ENCODE measurements around the gene SLC15A3.

SLC15A3 gene

GRCh38 chr11:60945295-60945667 lies 6.7 kb downstream of the SLC15A3 start:
- DNase-seq (ENCODE audit: low read depth, low spot score) = no peak

- DNase-seq (ENCODE audit: low read depth, low spot score) = no peak
Measured at GRCh38 chr11:60944490-60945294, 7.3 kb downstream of the SLC15A3 start.

GRCh38 chr11:60942970-60943565 lies 8.9 kb downstream of the SLC15A3 start:
- no peak for DNase-seq (ENCODE audit: low read depth, low spot score)

DNA sequence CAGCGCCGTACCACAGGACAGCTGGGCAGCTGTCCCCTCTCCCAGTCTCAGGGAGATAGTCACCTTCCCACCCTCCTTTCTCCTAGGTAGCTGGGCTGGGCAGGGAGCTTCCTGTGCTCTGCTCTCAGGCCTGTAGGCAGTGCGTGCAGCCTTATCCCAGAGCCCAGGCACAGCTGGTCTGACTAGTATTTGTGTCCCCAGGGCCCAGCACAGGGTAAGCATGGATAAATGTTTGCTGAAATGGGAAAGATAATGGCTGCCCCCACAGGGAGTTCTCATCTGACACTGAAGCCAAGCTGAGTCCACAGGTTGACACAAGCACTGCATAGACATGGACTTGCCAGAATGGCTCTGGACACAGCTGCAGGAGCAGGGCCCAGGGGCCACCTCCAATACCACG lies 9.8 kb downstream of the SLC15A3 start:
- DNase-seq (ENCODE audit: low read depth, low spot score) = no peak

DNA sequence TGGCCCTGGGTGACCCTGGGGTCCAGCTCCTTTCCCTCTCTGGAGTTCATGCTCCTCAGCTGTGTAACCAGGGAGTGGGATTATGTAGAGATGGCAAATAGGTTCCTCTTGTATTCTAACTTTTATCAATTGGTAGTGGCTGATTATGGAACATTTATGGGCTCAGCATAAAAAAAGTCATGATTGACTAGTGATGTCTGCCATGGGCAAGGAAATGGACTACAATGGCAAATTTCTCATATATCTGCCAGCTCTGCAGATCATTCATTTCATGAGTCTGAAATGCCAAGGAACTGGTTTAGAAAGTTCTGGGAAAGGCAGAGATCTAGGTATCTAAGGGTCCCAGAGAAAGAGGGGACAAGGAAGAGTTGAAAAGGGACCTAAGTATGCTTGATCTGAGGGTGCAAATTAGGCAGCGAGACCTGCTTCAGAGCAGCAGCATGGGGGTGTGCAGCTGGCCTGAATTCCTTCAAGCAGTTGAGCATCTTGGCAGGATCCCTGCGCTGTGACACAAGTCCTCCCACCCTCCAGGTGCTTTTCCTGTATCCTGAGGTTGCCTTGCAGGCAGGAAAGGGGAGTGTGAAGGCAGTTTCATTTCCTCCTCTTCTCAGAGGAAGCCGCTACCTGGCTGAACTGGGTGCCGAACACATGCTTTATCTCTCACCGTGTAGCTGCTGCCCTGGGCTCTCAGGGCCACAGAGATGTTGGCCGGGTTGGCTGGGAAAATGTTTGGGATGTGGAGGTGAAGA lies 10.4 kb downstream of the SLC15A3 start:
- no peak for DNase-seq (ENCODE audit: low read depth, low spot score)

DNA sequence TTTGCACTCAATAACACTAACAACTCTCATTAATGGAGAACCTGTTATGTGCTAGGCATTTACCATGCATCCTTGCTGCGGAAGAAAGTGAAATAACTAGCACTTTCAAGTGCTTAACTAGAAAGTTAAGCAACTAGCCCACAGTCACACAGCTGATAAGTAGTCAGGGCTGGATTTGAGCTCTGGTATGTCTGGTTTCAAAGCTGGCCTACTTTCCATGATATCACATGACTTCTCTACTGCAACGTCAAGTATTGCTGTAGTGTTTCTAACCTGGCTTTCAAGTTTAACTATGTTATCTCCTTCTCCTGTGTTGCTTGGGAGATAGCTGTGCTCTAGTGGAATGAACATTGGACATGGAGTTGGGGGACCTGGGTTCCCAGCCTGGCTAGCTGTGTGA lies 12.1 kb downstream of the SLC15A3 start:
- no peak for DNase-seq (ENCODE audit: low read depth, low spot score)

GRCh38 chr11:60939301-60939700 lies 12.7 kb downstream of the SLC15A3 start:
- DNase-seq (ENCODE audit: low read depth, low spot score) = no peak

- no peak for DNase-seq (ENCODE audit: low read depth, low spot score)
Measured at GRCh38 chr11:60938500-60938899, 13.5 kb downstream of the SLC15A3 start.

GRCh38 chr11:60937811-60938210 lies 14.2 kb downstream of the SLC15A3 start:
- no peak for DNase-seq (ENCODE audit: low read depth, low spot score)

DNA sequence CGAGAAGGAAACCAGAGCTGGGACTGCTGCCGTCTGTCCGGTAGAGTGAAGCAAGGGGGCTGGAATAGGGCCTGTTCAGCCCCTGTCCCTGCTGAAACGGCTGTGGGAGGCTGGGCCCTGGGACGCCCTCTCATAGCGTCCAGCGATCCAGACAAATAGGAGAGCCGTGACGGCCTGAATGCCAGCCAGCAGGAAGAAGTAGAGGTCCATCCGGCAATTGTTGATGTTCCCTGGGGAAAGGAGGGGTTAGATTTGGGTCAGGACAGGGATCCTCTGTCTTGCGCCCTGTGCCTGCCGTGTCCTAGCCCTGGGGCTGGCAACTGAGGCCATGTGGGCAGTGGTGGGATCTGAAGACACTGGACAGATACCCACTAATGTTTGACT lies 14.8 kb downstream of the SLC15A3 start:
- DNase-seq (ENCODE audit: low read depth, low spot score) = no peak

DNA sequence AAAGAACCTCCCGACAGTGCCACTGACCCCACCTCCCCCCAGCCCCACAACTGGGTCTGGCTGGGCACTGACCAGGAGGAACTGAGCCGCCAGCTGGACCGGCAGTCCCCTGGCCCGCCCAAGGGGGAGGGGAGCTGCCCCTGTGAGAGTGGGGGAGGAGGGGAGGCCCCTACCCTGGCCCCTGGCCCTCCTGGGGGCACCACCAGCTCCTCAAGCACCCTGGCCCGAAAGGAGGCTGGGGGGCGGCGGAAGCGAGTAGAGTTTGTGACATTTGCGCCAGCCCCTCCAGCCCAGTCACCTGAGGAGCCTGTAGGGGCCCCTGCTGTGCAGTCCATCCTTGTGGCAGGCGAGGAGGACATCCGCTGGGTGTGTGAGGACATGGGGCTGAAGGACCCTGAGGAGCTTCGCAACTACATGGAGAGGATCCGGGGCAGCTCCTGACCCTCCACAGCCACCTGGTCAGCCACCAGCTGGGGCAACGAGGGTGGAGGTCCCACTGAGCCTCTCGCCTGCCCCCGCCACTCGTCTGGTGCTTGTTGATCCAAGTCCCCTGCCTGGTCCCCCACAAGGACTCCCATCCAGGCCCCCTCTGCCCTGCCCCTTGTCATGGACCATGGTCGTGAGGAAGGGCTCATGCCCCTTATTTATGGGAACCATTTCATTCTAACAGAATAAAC lies 15.4 kb downstream of the SLC15A3 start:
- DNase-seq (ENCODE audit: low read depth, low spot score) = no peak

- DNase-seq (ENCODE audit: low read depth, low spot score) = no peak
Measured at GRCh38 chr11:60935676-60936442, 16.1 kb downstream of the SLC15A3 start.

GRCh38 chr11:60934790-60935605 lies 17.0 kb downstream of the SLC15A3 start:
- DNase-seq (ENCODE audit: low read depth, low spot score) = no peak

DNA sequence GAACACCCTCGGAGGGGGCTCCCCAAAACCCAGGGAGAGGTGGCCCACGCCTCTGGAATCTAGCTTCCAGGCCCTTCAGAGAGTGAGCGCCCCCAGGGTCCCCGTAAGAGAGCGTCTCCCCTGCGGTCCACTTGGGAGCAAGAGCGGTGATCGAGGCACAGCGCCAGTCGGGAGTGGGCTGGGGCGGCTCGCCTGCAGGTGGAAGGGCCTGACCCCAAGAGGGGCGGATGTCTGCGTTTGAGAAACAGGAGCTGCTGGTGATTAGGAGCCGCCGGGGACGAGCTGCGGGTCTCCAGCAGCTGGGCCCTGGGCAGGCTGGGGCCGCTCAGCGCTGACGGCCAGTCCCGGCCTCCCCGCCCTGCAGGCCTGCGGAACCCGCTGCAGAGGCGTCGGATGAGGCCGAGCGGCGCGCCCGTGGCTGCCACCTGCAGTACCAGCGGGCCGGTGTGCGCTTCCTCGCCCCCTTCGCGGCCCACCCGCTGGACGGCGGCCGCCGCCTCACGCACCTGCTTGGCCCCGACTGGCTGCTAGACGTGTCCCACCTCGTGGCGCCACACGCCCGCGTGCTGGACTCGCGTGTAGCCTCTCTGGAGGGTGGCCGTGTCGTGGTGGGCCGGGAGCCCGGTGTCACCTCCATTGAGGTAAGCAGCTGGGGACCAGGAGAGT lies 17.7 kb downstream of the SLC15A3 start:
- no peak for DNase-seq (ENCODE audit: low read depth, low spot score)

DNA sequence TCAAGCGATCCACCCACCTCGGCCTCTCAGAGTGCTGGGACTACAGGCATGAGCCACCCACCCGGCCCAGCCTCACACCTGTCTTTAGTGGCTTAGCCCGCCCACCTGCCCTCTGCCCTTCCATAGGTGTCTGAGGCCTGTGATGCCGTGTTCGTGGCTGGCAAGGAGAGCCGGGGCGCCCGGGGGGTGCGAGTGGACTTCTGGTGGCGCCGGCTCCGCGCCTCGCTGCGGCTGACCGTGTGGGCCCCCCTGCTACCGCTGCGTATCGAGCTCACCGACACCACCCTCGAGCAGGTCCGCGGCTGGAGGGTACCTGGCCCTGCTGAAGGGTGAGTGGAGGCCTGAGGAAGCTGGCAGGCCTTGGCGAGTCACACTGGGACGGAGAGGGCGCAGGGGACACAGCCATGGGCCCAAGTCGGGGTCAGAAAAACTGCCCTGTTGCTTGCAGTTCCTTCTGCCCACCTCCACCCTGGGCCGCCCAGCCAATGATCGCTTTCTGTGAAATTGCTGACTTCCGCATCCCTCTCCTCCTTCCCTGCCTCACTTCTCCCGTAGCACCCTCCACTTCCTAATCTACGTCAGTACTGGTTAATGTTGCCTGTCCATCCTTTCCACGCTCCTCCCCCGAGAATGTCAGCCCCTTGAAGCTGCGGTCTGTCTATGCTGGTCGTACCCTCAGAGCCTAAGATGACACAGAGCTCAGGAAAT lies 18.4 kb downstream of the SLC15A3 start:
- no peak for DNase-seq (ENCODE audit: low read depth, low spot score)

GRCh38 chr11:60932605-60933356 lies 19.2 kb downstream of the SLC15A3 start:
- DNase-seq (ENCODE audit: low read depth, low spot score) = no peak

GRCh38 chr11:60931917-60932316 lies 20.1 kb downstream of the SLC15A3 start:
- DNase-seq (ENCODE audit: low read depth, low spot score) = no peak

GRCh38 chr11:60930394-60930793 lies 21.6 kb downstream of the SLC15A3 start:
- no peak for DNase-seq (ENCODE audit: low read depth, low spot score)

DNA sequence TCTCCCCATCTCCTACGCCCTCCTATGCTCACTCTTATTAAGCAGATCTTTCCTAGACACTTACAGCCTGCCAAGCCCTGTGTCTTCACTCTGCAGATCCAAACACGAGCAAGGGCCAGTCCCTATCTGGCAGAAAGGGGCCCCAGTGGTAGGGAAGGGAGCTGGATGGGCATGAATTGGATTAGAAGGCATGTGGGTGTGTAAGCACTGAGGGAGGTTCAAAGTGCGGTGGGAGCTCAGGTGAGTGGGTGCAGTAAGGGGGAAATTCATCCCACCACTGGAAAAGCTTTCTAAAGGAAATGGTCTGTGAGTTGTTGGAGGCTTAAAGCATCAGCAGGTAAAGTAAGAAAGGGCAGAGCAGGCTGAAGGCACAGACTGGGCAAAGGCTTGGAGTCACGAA lies 22.2 kb downstream of the SLC15A3 start:
- DNase-seq (ENCODE audit: low read depth, low spot score) = no peak
